K562 (cell line): Measurements from ENCODE around the gene SYNRG. TPM values are rescaled to one million over a fixed set of nuclear protein-coding genes. Genes with fewer than 3 reads are reported as not detected.

Source experiments
- ATAC-seq: fragments of 200-7000 bp; cut with Tn5 transposase; 3 replicates; pipeline ENCODE4 v1.9.1; 2020; ENCODE audit warnings: moderate library complexity
- BruUV-seq: library from RNA; stranded (reverse); fragments of 400-500 nt; replicated peaks from 2 replicates; lab custom pipeline; 2021; lab: Mats Ljungman, UMichigan
- CTCF ChIA-PET: fragments of 300-600 bp; formaldehyde crosslinking; extraction: SDS; loops from one replicate; lab custom pipeline; 2021; ENCODE audit warnings: low intra/inter-chr PET ratio; lab: Yijun Ruan, JAX
- POLR2A ChIA-PET: fragments of 300-600, 350-650 bp; sonication (Branson Sonifier 250); formaldehyde crosslinking; extraction: SDS; loops from one replicate; lab custom pipeline; 2021; ENCODE audit warnings: antibody characterized with exemption, inconsistent platforms; lab: Yijun Ruan, JAX
- DNase-seq, 4 experiments: peaks; one replicate each; pipeline versions ENCODE4 v3.0.0 to v3.0.0-alpha.2; 2011 to 2018; ENCODE audit warnings: low spot score in 3 of 4, mixed read lengths in 3 of 4; ENCODE audit errors: extremely low read depth in 1 of 4
- FAIRE-seq: peaks from 2 replicates; lab custom pipeline; 2011; peaks lifted over from hg19 to GRCh38; lab: Jason Lieb, UNC
- H2AFZ ChIP-seq: 2 replicates; pipeline ENCODE4 v1.6.0; 2011; ENCODE audit warnings: low read depth, low read length, control low read depth, inconsistent platforms
- H3K27ac ChIP-seq: fragments of 200-600 bp; 3 replicates; pipeline ENCODE4 v1.8.0; 2011; ENCODE audit warnings: low read depth, mild to moderate bottlenecking, control low read depth, inconsistent platforms, low read length, moderate library complexity, mixed read lengths; ENCODE audit errors: extremely low read depth
- H3K27me3 ChIP-seq, 2 experiments: fragments of 300-600 bp in 1 of 2; 2 replicates in 1 of 2; 3 replicates in 1 of 2; pipeline versions ENCODE4 v1.6.0 to v1.8.0; 2011; ENCODE audit warnings: inconsistent platforms in 2 of 2, low read length in 2 of 2, mild to moderate bottlenecking in 1 of 2, mixed read lengths in 1 of 2, moderate library complexity in 1 of 2; ENCODE audit not compliant: control insufficient read depth in 2 of 2, insufficient read depth in 2 of 2
- H3K36me3 ChIP-seq: fragments of 300-600 bp; 3 replicates; pipeline ENCODE4 v1.8.0; 2011; ENCODE audit warnings: mild to moderate bottlenecking, low read length, inconsistent platforms; ENCODE audit not compliant: control insufficient read depth, insufficient read depth
- H3K4me1 ChIP-seq, 2 experiments: fragments of 200-600 bp in 1 of 2; replicated peaks in 1 of 2; 2 replicates in 1 of 2; 3 replicates in 1 of 2; pipeline versions ENCODE4 v1.5.1 to v1.8.0; 2011; ENCODE audit warnings: inconsistent platforms in 2 of 2, low read length in 2 of 2, mild to moderate bottlenecking in 1 of 2, mixed read lengths in 1 of 2, moderate library complexity in 1 of 2; ENCODE audit not compliant: control insufficient read depth in 2 of 2, insufficient read depth in 2 of 2
- H3K4me2 ChIP-seq: 2 replicates; pipeline ENCODE4 v1.6.1; 2011; ENCODE audit warnings: low read length, control low read depth, inconsistent platforms, mixed read lengths; ENCODE audit not compliant: insufficient read depth
- H3K4me3 ChIP-seq: fragments of 200-600 bp; sonication (generic), shearing (Covaris generic); 2 replicates; pipeline ENCODE4 v1.5.1; 2016; ENCODE audit warnings: control low read depth, inconsistent platforms
- H3K79me2 ChIP-seq: fragments of 200-600 bp; 3 replicates; pipeline ENCODE4 v1.8.0; 2011; ENCODE audit warnings: low read length, inconsistent platforms; ENCODE audit not compliant: control insufficient read depth, insufficient read depth
- H3K9ac ChIP-seq, 2 experiments: 2 replicates each; pipeline versions ENCODE4 v1.6.0 to v1.6.1; 2011; ENCODE audit warnings: low read depth in 2 of 2, low read length in 2 of 2, control low read depth in 1 of 2, inconsistent platforms in 1 of 2, mild to moderate bottlenecking in 1 of 2, mixed read lengths in 1 of 2; ENCODE audit not compliant: insufficient read depth in 1 of 2
- H3K9me1 ChIP-seq: one replicate; pipeline ENCODE4 v1.6.0; 2011; ENCODE audit warnings: inconsistent platforms, mild to moderate bottlenecking, low read length, moderate library complexity; ENCODE audit not compliant: control insufficient read depth, insufficient read depth
- H3K9me3 ChIP-seq: replicated peaks from 2 replicates; pipeline ENCODE4 v1.5.1; 2011; ENCODE audit warnings: low read depth, low read length, inconsistent platforms; ENCODE audit not compliant: control insufficient read depth, insufficient read depth
- H4K20me1 ChIP-seq: replicated peaks from 2 replicates; pipeline ENCODE4 v1.6.1; 2011; ENCODE audit warnings: low read length, inconsistent platforms, mixed read lengths; ENCODE audit not compliant: control insufficient read depth, insufficient read depth
- CEBPZ ChIP-seq: fragments of 150-350 bp; IDR thresholded peaks from 2 replicates; pipeline ENCODE4 v1.6.1; 2014; ENCODE audit warnings: low read depth, mild to moderate bottlenecking, low read length, borderline replicate concordance
- E2F6 ChIP-seq, 2 experiments: IDR thresholded peaks; 2 replicates each; pipeline ENCODE4 v1.6.1; 2011; ENCODE audit warnings: borderline replicate concordance in 1 of 2, control low read depth in 1 of 2, low read depth in 1 of 2, low read length in 1 of 2, mild to moderate bottlenecking in 1 of 2, mixed read lengths in 1 of 2, moderate library complexity in 1 of 2; ENCODE audit not compliant: insufficient read depth in 1 of 2, insufficient read length in 1 of 2, poor library complexity in 1 of 2, severe bottlenecking in 1 of 2; ENCODE audit errors: extremely low read depth in 1 of 2
- GTF2B ChIP-seq: IDR thresholded peaks from 2 replicates; pipeline ENCODE4 v1.6.1; 2011; ENCODE audit not compliant: insufficient read length; ENCODE audit errors: extremely low read depth
- KDM1A ChIP-seq, 2 experiments: fragments of 450-650 bp; IDR thresholded peaks; 2 replicates each; pipeline ENCODE4 v1.6.1; 2016; ENCODE audit warnings: mild to moderate bottlenecking in 2 of 2
- KLF1 ChIP-seq: fragments of 450-650 bp; IDR thresholded peaks from 2 replicates; pipeline ENCODE4 v1.6.1; 2016; ENCODE audit warnings: missing genetic modification characterization, missing compliant biosample characterization
- KLF6 ChIP-seq: fragments of 250-450 bp; sonication (Bioruptor Pico); IDR thresholded peaks from 2 replicates; pipeline ENCODE4 v1.4.0; 2020; ENCODE audit warnings: mild to moderate bottlenecking, moderate library complexity, borderline replicate concordance
- LEF1 ChIP-seq: fragments of 450-650 bp; IDR thresholded peaks from 2 replicates; pipeline ENCODE4 v1.6.1; 2016; ENCODE audit warnings: mild to moderate bottlenecking
- MBD1 ChIP-seq: fragments of 250-450 bp; sonication (Bioruptor Pico); IDR thresholded peaks from 2 replicates; pipeline ENCODE4 v1.8.0; 2022; ENCODE audit warnings: inconsistent platforms
- NFYB ChIP-seq: IDR thresholded peaks from 2 replicates; pipeline ENCODE4 v1.6.1; 2011; ENCODE audit warnings: mild to moderate bottlenecking, moderate library complexity; ENCODE audit not compliant: insufficient read length; ENCODE audit errors: extremely low read depth
- PHF20 ChIP-seq: fragments of 450-650 bp; IDR thresholded peaks from 2 replicates; pipeline ENCODE4 v1.6.1; 2018; ENCODE audit not compliant: partially characterized antibody
- TAF1 ChIP-seq: IDR thresholded peaks from 2 replicates; pipeline ENCODE4 v1.6.1; 2011; ENCODE audit warnings: mild to moderate bottlenecking, low read length, moderate library complexity; ENCODE audit not compliant: insufficient read depth, control insufficient read depth, severe bottlenecking; ENCODE audit errors: extremely low read depth
- THRB ChIP-seq: fragments of 450-650 bp; formaldehyde crosslinking; conservative IDR thresholded peaks from 2 replicates; pipeline ENCODE4 v1.4.0; 2022; ENCODE audit warnings: mild to moderate bottlenecking, missing genetic modification characterization
- ZNF347 ChIP-seq: fragments of 450-650 bp; formaldehyde crosslinking; IDR thresholded peaks from 2 replicates; pipeline ENCODE4 v1.4.0; 2020; ENCODE audit warnings: low read depth, mild to moderate bottlenecking, moderate library complexity
- ZNF79 ChIP-seq: fragments of 250-450 bp; sonication (Bioruptor Pico); IDR thresholded peaks from 2 replicates; pipeline ENCODE4 v1.4.0; 2020; ENCODE audit warnings: low read depth, mild to moderate bottlenecking, moderate library complexity
- WGBS: fragments of 100-300 bp; shearing (Covaris generic); methylation state at CpG from one replicate; pipeline ENCODE4 v1.1.6; 2016; ENCODE audit warnings: low coverage, mixed read lengths; ENCODE audit not compliant: insufficient coverage; ENCODE audit errors: missing lambda C conversion rate; 5-methylcytosine and 5-hydroxymethylcytosine counted together
- in situ Hi-C: fragments of 300-500 bp; cut with MboI; formaldehyde crosslinking; loops from 4 replicates; pipeline ENCODE4 v1.15.0; 2018; ENCODE audit warnings: inconsistent platforms, mixed read lengths
- intact Hi-C: fragments of 100-400 bp; cut with micrococcal nuclease; formaldehyde crosslinking; loops from 2 replicates; pipeline ENCODE4 v1.14.2; 2022
- polyA plus RNA-seq, 8 experiments: library from polyadenylated mRNA; depleted of rRNA in 4 of 8; stranded (reverse) in 5 of 8; unstranded in 3 of 8; fragments of >200 nt; fragmentation: Nextera tagmentation in 2 of 8; fragmentation: Illumina TruSeq in 1 of 8; extraction: Ambion mirVana in 2 of 8; extraction: Trizol in 1 of 8; gene quantifications; 2 replicates each; pipeline versions ENCODE4 v1.2.1 to v1.2.3, GENCODE V29; 2011 to 2014; ENCODE audit warnings: inconsistent platforms in 1 of 8, missing spikeins in 1 of 8
- total RNA-seq, 7 experiments: library from RNA; depleted of rRNA in 6 of 7; stranded (reverse); fragments of >200 nt in 6 of 7; fragmentation: Illumina TruSeq in 2 of 7; extraction: Trizol in 2 of 7; gene quantifications; 2 replicates each; pipeline versions ENCODE4 v1.2.1 to v1.2.3, GENCODE V29; 2011 to 2021; ENCODE audit warnings: low replicate concordance in 1 of 7

The SYNRG gene
- total and polyA plus RNA-seq, 9 of the 15 experiments (the other 6 are each of a cell fraction or from before 2014, with no cell fraction given) = 2.9 to 28.2 (median 15.1) TPM

GRCh38 chr17:37546302-37546701 lies 62.9 kb downstream of the SYNRG start:
- Histone ChIP-seq H3K27me3 (no peaks in the 10 kb centered on the region), H3K9me3 (no peaks in the 10 kb centered on the region), H3K4me3 (no peak overlapping the region), H3K79me2 (no peaks in the 10 kb centered on the region), H4K20me1 (no peaks in the 10 kb centered on the region), H3K9me1 (no peaks in the 10 kb centered on the region), H3K36me3 (peaks cover 21% of the 10 kb centered on the region), H3K4me1 (no peaks in the 10 kb centered on the region), H3K4me2 (no peak overlapping the region), H3K27ac (no peak overlapping the region), H3K9ac (no peak overlapping the region), H2AFZ (no peak overlapping the region)
- FAIRE-seq (no peak), DNase-seq (no peak), ATAC-seq (no peak)
- 58% methylated on average over 3 of the region's 3 CpGs for WGBS
- in situ Hi-C loops (no loop called here), intact Hi-C loops (no loop called here)
- CTCF ChIA-PET = no interaction called here
- POLR2A ChIA-PET = interaction anchor here (0.7 kb wide), 1 partner anchor 224 kb away, joined by 4 read pairs; no protein-coding TSS in a partner anchor
- BruUV-seq = no TSS peak
- TF ChIP-seq ZNF347 (CRISPR knock-in tag) = no peak
- no peak for TF ChIP-seq GTF2B
- no peak for TF ChIP-seq THRB (CRISPR knock-in tag)
- TF ChIP-seq MBD1 = no peak
- TF ChIP-seq KLF6 (CRISPR knock-in tag) = no peak
- TF ChIP-seq PHF20 = no peak
- no peak for TF ChIP-seq ZNF79
- TF ChIP-seq LEF1 = no peak
- no peak for TF ChIP-seq KLF1
- no peak for TF ChIP-seq CEBPZ
- no peak for TF ChIP-seq NFYB
- TF ChIP-seq TAF1 = no peak
- TF ChIP-seq E2F6 (IDR thresholded peaks at IDR 0.05; ENCODE audit: borderline replicate concordance in 1 of 2, extremely low read depth in 1 of 2, insufficient read depth in 1 of 2, insufficient read length in 1 of 2, low read depth in 1 of 2, low read length in 1 of 2, poor library complexity in 1 of 2, severe bottlenecking in 1 of 2) = no peak
- TF ChIP-seq KDM1A (IDR thresholded peaks at IDR 0.05) = no peak
